ENCODE measurements around the gene UBQLNL.

UBQLNL gene

GRCh38 chr11:5536482-5536881 lies 20.0 kb upstream of the UBQLNL start:
- no peak for DNase-seq (ENCODE audit: low read depth)
- H3K4me3 ChIP-seq (ENCODE audit: low read depth, low read length) = no peak overlapping the region
- TF ChIP-seq CTCF (IDR thresholded peaks at IDR 0.05; ENCODE audit: low read depth, low read length) = no peak
- no peak for TF ChIP-seq MYC (IDR thresholded peaks at IDR 0.05; ENCODE audit: low read depth, low read length)
- no peak for TF ChIP-seq MAX (IDR thresholded peaks at IDR 0.05; ENCODE audit: low read depth, low read length)
- TF ChIP-seq POLR2A (IDR thresholded peaks at IDR 0.05; ENCODE audit: extremely low read depth, insufficient read length) = no peak

- TF ChIP-seq MYC (IDR thresholded peaks at IDR 0.05; ENCODE audit: low read depth, low read length) (no peak), POLR2A (IDR thresholded peaks at IDR 0.05; ENCODE audit: extremely low read depth, insufficient read length) (no peak), MAX (IDR thresholded peaks at IDR 0.05; ENCODE audit: low read depth, low read length) (no peak), CTCF (IDR thresholded peaks at IDR 0.05; ENCODE audit: low read depth, low read length) (no peak)
- no peak overlapping the region for H3K4me3 ChIP-seq (ENCODE audit: low read depth, low read length)
- peak; percentile 3 for DNase-seq (ENCODE audit: low read depth)
These were observed 17.5 kb upstream of the UBQLNL start for GRCh38 chr11:5534046-5534445.

- H3K4me3 ChIP-seq (ENCODE audit: low read depth, low read length) = no peak overlapping the region
- TF ChIP-seq CTCF (IDR thresholded peaks at IDR 0.05; ENCODE audit: low read depth, low read length) (no peak), MAX (IDR thresholded peaks at IDR 0.05; ENCODE audit: low read depth, low read length) (no peak), MYC (IDR thresholded peaks at IDR 0.05; ENCODE audit: low read depth, low read length) (no peak), POLR2A (IDR thresholded peaks at IDR 0.05; ENCODE audit: extremely low read depth, insufficient read length) (no peak)
- no peak for DNase-seq (ENCODE audit: low read depth)
These were observed 14.7 kb upstream of the UBQLNL start for GRCh38 chr11:5531053-5531831.

- no peak for DNase-seq (ENCODE audit: low read depth)
- TF ChIP-seq MAX (IDR thresholded peaks at IDR 0.05; ENCODE audit: low read depth, low read length) = no peak
- TF ChIP-seq POLR2A (IDR thresholded peaks at IDR 0.05; ENCODE audit: extremely low read depth, insufficient read length) = no peak
- no peak for TF ChIP-seq CTCF (IDR thresholded peaks at IDR 0.05; ENCODE audit: low read depth, low read length)
- TF ChIP-seq MYC (IDR thresholded peaks at IDR 0.05; ENCODE audit: low read depth, low read length) = no peak
- H3K4me3 ChIP-seq (ENCODE audit: low read depth, low read length) = no peak overlapping the region
These were observed 12.0 kb upstream of the UBQLNL start for GRCh38 chr11:5528495-5528894.

- no peak for DNase-seq (ENCODE audit: low read depth)
- H3K4me3 ChIP-seq (ENCODE audit: low read depth, low read length) = no peak overlapping the region
- TF ChIP-seq CTCF (IDR thresholded peaks at IDR 0.05; ENCODE audit: low read depth, low read length) = no peak
- TF ChIP-seq POLR2A (IDR thresholded peaks at IDR 0.05; ENCODE audit: extremely low read depth, insufficient read length) = no peak
- TF ChIP-seq MYC (IDR thresholded peaks at IDR 0.05; ENCODE audit: low read depth, low read length) = no peak
- TF ChIP-seq MAX (IDR thresholded peaks at IDR 0.05; ENCODE audit: low read depth, low read length) = no peak
These were observed 11.2 kb upstream of the UBQLNL start for GRCh38 chr11:5527716-5528115.
